HepG2 (cell line): ENCODE measurements around the gene GNG13.

Experiments used
- GTF3A ChIP-seq: sonication (generic); formaldehyde crosslinking; conservative IDR thresholded peaks from 2 replicates; pipeline ENCODE4 v1.4.0; 2020; ENCODE audit warnings: mild to moderate bottlenecking, missing genetic modification reagents
- KDM2A ChIP-seq: sonication (generic); formaldehyde crosslinking; IDR thresholded peaks from 2 replicates; pipeline ENCODE4 v1.4.0; 2020; ENCODE audit warnings: low read depth, missing genetic modification reagents, borderline replicate concordance
- NRL ChIP-seq: sonication (generic); formaldehyde crosslinking; IDR thresholded peaks from 2 replicates; pipeline ENCODE4 v1.5.0; 2020; ENCODE audit warnings: missing genetic modification reagents, mild to moderate bottlenecking, moderate library complexity, borderline replicate concordance
- SMARCE1 ChIP-seq: fragments of 450-650 bp; IDR thresholded peaks from 2 replicates; pipeline ENCODE4 v1.6.1; 2017; ENCODE audit warnings: borderline replicate concordance
- SPEN ChIP-seq: sonication (generic); formaldehyde crosslinking; IDR thresholded peaks from 2 replicates; pipeline ENCODE4 v1.5.1; 2020; ENCODE audit warnings: low read depth, mild to moderate bottlenecking, missing genetic modification reagents
- ZNF33A ChIP-seq: sonication (generic); formaldehyde crosslinking; IDR thresholded peaks from 2 replicates; pipeline ENCODE4 v1.5.1; 2020; ENCODE audit warnings: missing genetic modification reagents, mild to moderate bottlenecking, moderate library complexity, borderline replicate concordance

- TF ChIP-seq KDM2A (peak; percentile 50; the same call in 1 of the 2 replicates), ZNF33A (CRISPR knock-in tag) (no peak), SMARCE1 (no peak), SPEN (CRISPR knock-in tag) (no peak), NRL (CRISPR knock-in tag) (no peak), GTF3A (CRISPR knock-in tag) (no peak)
Observed at GRCh38 chr16:788399-789126, 12.0 kb downstream of the GNG13 start, which contains the start of gene CHTF18.
